Endothelial cell of umbilical vein (primary cell): ENCODE results near the gene MAST4. TPM values are rescaled to one million over a fixed set of nuclear protein-coding genes. Genes with fewer than 3 reads are reported as not detected.

Source experiments
- BruUV-seq: library from RNA; stranded (reverse); fragments of 400-500 nt; replicated peaks from 2 replicates; lab custom pipeline; 2021; lab: Mats Ljungman, UMichigan
- CTCF ChIA-PET: fragments of 300-600, 350-600 bp; sonication (Branson Sonifier 250); formaldehyde crosslinking; loops from one replicate; lab custom pipeline; 2021; ENCODE audit warnings: antibody characterized with exemption, inconsistent platforms; lab: Charles Lee
- POLR2A ChIA-PET: fragments of 300-600, 350-600 bp; sonication (Branson Sonifier 250); formaldehyde crosslinking; loops from one replicate; lab custom pipeline; 2021; ENCODE audit warnings: antibody characterized with exemption, inconsistent platforms; lab: Charles Lee
- DNase-seq: peaks from one replicate; pipeline ENCODE4 v3.0.0-alpha.2; 2011; ENCODE audit warnings: low read depth, low spot score
- FAIRE-seq: peaks from 2 replicates; lab custom pipeline; 2011; peaks lifted over from hg19 to GRCh38; lab: Jason Lieb, UNC
- H2AFZ ChIP-seq: 2 replicates; pipeline ENCODE4 v1.6.0; 2012; ENCODE audit warnings: low read depth, low read length, control low read depth, inconsistent platforms
- H3K27ac ChIP-seq: 2 replicates; pipeline ENCODE4 v1.5.1; 2011; ENCODE audit warnings: low read depth, mild to moderate bottlenecking, control low read depth, low read length, moderate library complexity; ENCODE audit not compliant: insufficient read depth
- H3K27me3 ChIP-seq, 2 experiments: 2 replicates each; pipeline versions ENCODE4 v1.6.0 to v1.6.1; 2011; ENCODE audit warnings: low read length in 2 of 2, mixed read lengths in 1 of 2; ENCODE audit not compliant: control insufficient read depth in 2 of 2, insufficient read depth in 2 of 2
- H3K36me3 ChIP-seq, 2 experiments: 2 replicates in 1 of 2; 3 replicates in 1 of 2; pipeline ENCODE4 v1.5.1; 2011; ENCODE audit warnings: low read length in 2 of 2, mild to moderate bottlenecking in 1 of 2, moderate library complexity in 1 of 2; ENCODE audit not compliant: control insufficient read depth in 2 of 2, insufficient read depth in 2 of 2; ENCODE audit errors: extremely low read depth in 1 of 2
- H3K4me1 ChIP-seq: 3 replicates; pipeline ENCODE4 v1.5.1; 2011; ENCODE audit warnings: mild to moderate bottlenecking, low read length; ENCODE audit not compliant: control insufficient read depth, insufficient read depth; ENCODE audit errors: extremely low read depth
- H3K4me2 ChIP-seq: 2 replicates; pipeline ENCODE4 v1.6.1; 2011; ENCODE audit warnings: low read length, control low read depth, mixed read lengths; ENCODE audit not compliant: insufficient read depth
- H3K4me3 ChIP-seq, 3 experiments: fragments of 200-600 bp in 1 of 3; sonication (generic), shearing (Covaris generic) in 1 of 3; replicated peaks in 1 of 3; 2 replicates each; pipeline ENCODE4 v1.5.1; 2011 to 2016; ENCODE audit warnings: control low read depth in 3 of 3, low read length in 3 of 3, mild to moderate bottlenecking in 2 of 3, inconsistent platforms in 1 of 3, low read depth in 1 of 3, moderate library complexity in 1 of 3; ENCODE audit not compliant: insufficient read depth in 1 of 3
- H3K79me2 ChIP-seq: 2 replicates; pipeline ENCODE4 v1.6.0; 2012; ENCODE audit warnings: low read length, inconsistent platforms; ENCODE audit not compliant: control insufficient read depth, insufficient read depth
- H3K9ac ChIP-seq: replicated peaks from 2 replicates; pipeline ENCODE3; 2011; ENCODE audit warnings: low read length, control low read depth; ENCODE audit not compliant: insufficient read depth; ENCODE audit errors: extremely low read depth
- H3K9me1 ChIP-seq: replicated peaks from 3 replicates; pipeline ENCODE4 v1.6.0; 2011; ENCODE audit warnings: mild to moderate bottlenecking, low read length; ENCODE audit not compliant: control insufficient read depth, insufficient read depth; ENCODE audit errors: extremely low read depth
- H3K9me3 ChIP-seq: replicated peaks from 2 replicates; pipeline ENCODE4 v1.5.1; 2012; ENCODE audit warnings: low read length, inconsistent platforms; ENCODE audit not compliant: control insufficient read depth, insufficient read depth
- H4K20me1 ChIP-seq: replicated peaks from 2 replicates; pipeline ENCODE3; 2011; ENCODE audit warnings: mild to moderate bottlenecking, low read length; ENCODE audit not compliant: control insufficient read depth, insufficient read depth; ENCODE audit errors: extremely low read depth
- EZH2 ChIP-seq: IDR thresholded peaks from 2 replicates; pipeline ENCODE4 v1.6.1; 2012; ENCODE audit warnings: borderline replicate concordance, low read depth, mild to moderate bottlenecking, moderate library complexity, low read length, inconsistent platforms; ENCODE audit not compliant: severe bottlenecking
- FOS ChIP-seq: IDR thresholded peaks from 2 replicates; pipeline ENCODE4 v1.6.1; 2011; ENCODE audit warnings: mild to moderate bottlenecking, low read length, moderate library complexity, borderline replicate concordance; ENCODE audit not compliant: insufficient read depth
- GATA2 ChIP-seq: IDR thresholded peaks from 2 replicates; pipeline ENCODE4 v1.7.0; 2011; ENCODE audit warnings: low read depth, mild to moderate bottlenecking, moderate library complexity, mixed read lengths, low read length; ENCODE audit not compliant: insufficient read length, insufficient read depth
- JUN ChIP-seq: IDR thresholded peaks from 2 replicates; pipeline ENCODE4 v1.6.1; 2011; ENCODE audit warnings: borderline replicate concordance, low read depth; ENCODE audit not compliant: insufficient read length, insufficient read depth
- MYC ChIP-seq: IDR thresholded peaks from one replicate; pipeline ENCODE4 v1.6.1; 2011; ENCODE audit warnings: mild to moderate bottlenecking, low read depth, low read length
- POLR2A ChIP-seq: IDR thresholded peaks from 2 replicates; pipeline ENCODE4 v1.6.1; 2012; ENCODE audit warnings: low read depth, mild to moderate bottlenecking, control low read depth, low read length
- POLR2AphosphoS5 ChIP-seq: IDR thresholded peaks from 2 replicates; pipeline ENCODE4 v1.6.1; 2012; ENCODE audit warnings: low read depth, mild to moderate bottlenecking, control low read depth, low read length, moderate library complexity; ENCODE audit not compliant: insufficient read depth
- dilution Hi-C: fragments of 300-500 bp; cut with MboI; formaldehyde crosslinking; loops from one replicate; pipeline ENCODE4 v1.15.0; 2019; ENCODE audit warnings: low sequenced_read_pairs; ENCODE audit not compliant: extremely low pct_ligation_motif_present
- intact Hi-C: fragments of 100-400 bp; cut with micrococcal nuclease; formaldehyde crosslinking; loops from one replicate; pipeline ENCODE4 v1.10.0; 2022
- polyA plus RNA-seq, 4 experiments: library from polyadenylated mRNA; depleted of rRNA in 3 of 4; stranded (reverse) in 3 of 4; unstranded in 1 of 4; fragments of >200 nt; gene quantifications; 2 replicates each; pipeline versions ENCODE4 v1.2.1 to v1.2.3, GENCODE V29; 2011 to 2012; ENCODE audit warnings: missing spikeins in 1 of 4
- total RNA-seq: library from RNA; stranded (reverse); gene quantifications from 2 replicates; pipeline ENCODE4 v1.2.3, GENCODE V29; 2021
- TF ChIP-seq, protein P1 (sequence below), 2 donors: IDR thresholded peaks; 1 replicate in 1 of 2; 2 replicates in 1 of 2; pipeline ENCODE4 v1.5.1; 2011; ENCODE audit warnings: low read length in 2 of 2, mild to moderate bottlenecking in 2 of 2, moderate library complexity in 2 of 2, control low read depth in 1 of 2, inconsistent platforms in 1 of 2, low read depth in 1 of 2; ENCODE audit not compliant: insufficient read depth in 1 of 2; ENCODE audit errors: extremely low read depth in 1 of 2
- TF ChIP-seq, protein P2 (sequence below): IDR thresholded peaks from 2 replicates; pipeline ENCODE4 v1.6.1; 2011; ENCODE audit not compliant: insufficient read depth, insufficient read length

Gene MAST4
- total and polyA plus RNA-seq, 2 donors (not counting 3 experiments of a cell fraction or from before 2014, with no cell fraction given): 40.2 to 116 TPM

DNA sequence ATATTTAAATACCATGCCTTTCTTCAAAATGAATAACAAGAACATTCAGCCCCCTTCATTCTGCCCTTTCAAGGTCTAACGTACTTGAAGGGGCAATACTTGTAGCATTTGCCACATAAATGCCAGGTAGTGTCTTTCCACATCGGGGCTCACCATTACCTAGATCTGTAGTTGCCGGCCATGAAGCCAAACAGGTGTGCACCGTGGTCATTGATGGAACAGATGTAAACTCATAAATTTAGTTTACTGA lies 407.4 kb downstream of the MAST4 start:
- peak overlapping the region; percentile 54 for H3K4me2 ChIP-seq
- H4K20me1 ChIP-seq: no peaks in the 10 kb centered on the region
- peak overlapping the region; percentile 13 for H2AFZ ChIP-seq
- peak overlapping the region in 2 of 3 experiments; percentile 49 to 52 for H3K4me3 ChIP-seq
- DNase-seq: no peak
- intact Hi-C loops (loop anchor here (5.0 to 10.0 kb wide), 2 partner anchors 79 to 301 kb away; no protein-coding TSS in a partner anchor), dilution Hi-C loops (no loop called here)
- no peaks in the 10 kb centered on the region for H3K9me3 ChIP-seq
- H3K9me1 ChIP-seq: no peaks in the 10 kb centered on the region
- no peak for FAIRE-seq
- H3K27me3 ChIP-seq: no peaks in the 10 kb centered on the region
- peak overlapping the region; percentile 97 for H3K9ac ChIP-seq
- peak overlapping the region; percentile 94 for H3K27ac ChIP-seq
- no peaks in the 10 kb centered on the region for H3K36me3 ChIP-seq
- H3K4me1 ChIP-seq: peaks cover 34% of the 10 kb centered on the region
- TF ChIP-seq POLR2A: no peak
- TF ChIP-seq, protein P1, sequence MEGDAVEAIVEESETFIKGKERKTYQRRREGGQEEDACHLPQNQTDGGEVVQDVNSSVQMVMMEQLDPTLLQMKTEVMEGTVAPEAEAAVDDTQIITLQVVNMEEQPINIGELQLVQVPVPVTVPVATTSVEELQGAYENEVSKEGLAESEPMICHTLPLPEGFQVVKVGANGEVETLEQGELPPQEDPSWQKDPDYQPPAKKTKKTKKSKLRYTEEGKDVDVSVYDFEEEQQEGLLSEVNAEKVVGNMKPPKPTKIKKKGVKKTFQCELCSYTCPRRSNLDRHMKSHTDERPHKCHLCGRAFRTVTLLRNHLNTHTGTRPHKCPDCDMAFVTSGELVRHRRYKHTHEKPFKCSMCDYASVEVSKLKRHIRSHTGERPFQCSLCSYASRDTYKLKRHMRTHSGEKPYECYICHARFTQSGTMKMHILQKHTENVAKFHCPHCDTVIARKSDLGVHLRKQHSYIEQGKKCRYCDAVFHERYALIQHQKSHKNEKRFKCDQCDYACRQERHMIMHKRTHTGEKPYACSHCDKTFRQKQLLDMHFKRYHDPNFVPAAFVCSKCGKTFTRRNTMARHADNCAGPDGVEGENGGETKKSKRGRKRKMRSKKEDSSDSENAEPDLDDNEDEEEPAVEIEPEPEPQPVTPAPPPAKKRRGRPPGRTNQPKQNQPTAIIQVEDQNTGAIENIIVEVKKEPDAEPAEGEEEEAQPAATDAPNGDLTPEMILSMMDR (IDR thresholded peaks at IDR 0.05; ENCODE audit: extremely low read depth in 1 of 2, insufficient read depth in 1 of 2, low read depth in 1 of 2, low read length in 2 of 2): no peak
- TF ChIP-seq GATA2: no peak
- TSS peak; percentile 74 for BruUV-seq
- H3K79me2 ChIP-seq: peaks cover 38% of the 10 kb centered on the region
- CTCF ChIA-PET: interaction anchor here (1.1 to 2.7 kb wide), 2 partner anchors 11 to 189 kb away, joined by 3 to 17 read pairs; no protein-coding TSS in a partner anchor
- POLR2A ChIA-PET: interaction anchor here (2.7 kb wide), 1 partner anchor 11 kb away, joined by 45 read pairs; no protein-coding TSS in a partner anchor

DNA sequence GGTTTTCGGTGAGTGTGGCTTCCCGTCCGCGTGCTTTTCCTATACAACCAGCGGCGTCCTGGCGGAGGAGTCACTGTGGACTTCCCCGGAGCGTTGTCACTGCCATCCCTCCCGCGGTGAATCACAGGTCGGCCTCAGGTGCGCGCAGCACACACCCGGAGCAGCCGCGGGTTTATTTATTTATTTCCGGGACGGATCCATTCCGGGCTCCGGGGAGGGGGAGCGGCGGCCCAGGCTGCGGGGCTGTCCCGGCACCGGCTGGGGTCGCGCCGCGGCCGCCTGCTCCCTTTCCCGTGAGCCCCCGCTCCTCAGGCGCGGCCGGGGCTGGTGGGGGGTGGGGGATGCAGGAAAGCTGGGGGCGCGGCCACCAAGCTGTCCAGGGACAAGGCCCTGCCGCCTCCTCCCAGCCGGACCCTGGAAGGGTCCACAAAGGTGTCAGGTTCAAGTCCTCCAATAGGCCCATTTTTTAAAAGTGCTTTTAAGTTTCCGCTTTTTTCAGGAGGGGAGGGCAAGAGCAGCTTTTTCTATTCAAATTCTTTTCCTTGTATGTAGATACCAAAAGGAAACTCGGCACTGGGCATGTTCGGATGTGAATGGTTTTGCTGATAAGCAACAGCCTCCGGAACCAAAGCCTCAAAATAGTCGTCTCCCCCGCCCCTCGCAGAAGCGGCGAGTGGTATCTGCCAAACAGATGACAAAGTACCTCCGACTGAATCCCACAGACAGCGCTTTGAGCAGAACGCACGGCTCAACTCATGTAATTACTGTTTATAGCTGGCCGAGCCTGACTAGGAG lies 407.9 kb downstream of the MAST4 start:
- ChIA-PET POLR2A (interaction anchor here (0.7 to 2.7 kb wide), 2 partner anchors 10 to 51 kb away, joined by 4 to 45 read pairs; no protein-coding TSS in a partner anchor), CTCF (interaction anchor here (0.6 to 2.7 kb wide), 13 partner anchors 9 to 189 kb away, joined by 3 to 17 read pairs (median 4); no protein-coding TSS in a partner anchor)
- peaks cover 43% of the 10 kb centered on the region for H3K79me2 ChIP-seq
- DNase-seq: peak; percentile 99
- no peaks in the 10 kb centered on the region for H3K36me3 ChIP-seq
- H3K27ac ChIP-seq: peak overlapping the region; percentile 94
- TF ChIP-seq, protein P1 (IDR thresholded peaks at IDR 0.05; ENCODE audit: extremely low read depth in 1 of 2, insufficient read depth in 1 of 2, low read depth in 1 of 2, low read length in 2 of 2): no peak
- TF ChIP-seq POLR2A (peak; percentile 95), POLR2AphosphoS5 (peak; percentile 93), JUN (peak; percentile 38), EZH2 (no peak), MYC (no peak), FOS (peak; percentile 21), GATA2 (peak; percentile 91)
- TF ChIP-seq, protein P2, sequence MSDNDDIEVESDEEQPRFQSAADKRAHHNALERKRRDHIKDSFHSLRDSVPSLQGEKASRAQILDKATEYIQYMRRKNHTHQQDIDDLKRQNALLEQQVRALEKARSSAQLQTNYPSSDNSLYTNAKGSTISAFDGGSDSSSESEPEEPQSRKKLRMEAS: no peak
- H3K9me1 ChIP-seq: no peaks in the 10 kb centered on the region
- dilution Hi-C loops: no loop called here
- peak overlapping the region; percentile 97 for H3K9ac ChIP-seq
- peaks cover 37% of the 10 kb centered on the region for H3K4me1 ChIP-seq
- no peaks in the 10 kb centered on the region for H4K20me1 ChIP-seq
- no TSS peak for BruUV-seq
- H2AFZ ChIP-seq: peak overlapping the region; percentile 13
- intact Hi-C loops: loop anchor here (1.0 to 10.0 kb wide), 8 partner anchors 11 to 301 kb away; no protein-coding TSS in a partner anchor
- peak overlapping the region; percentile 52 to 93 (median 87) for H3K4me3 ChIP-seq
- H3K27me3 ChIP-seq: no peaks in the 10 kb centered on the region
- H3K4me2 ChIP-seq: peak overlapping the region; percentile 99
- FAIRE-seq: peak; percentile 97
- H3K9me3 ChIP-seq: no peaks in the 10 kb centered on the region
